Osteoblast (primary cell): ENCODE measurements around the gene RBM17. TPM values are rescaled to one million over a fixed set of nuclear protein-coding genes. Genes with fewer than 3 reads are reported as not detected.

Source experiments
- DNase-seq: peaks from one replicate; pipeline ENCODE4 v3.0.0; 2011; ENCODE audit warnings: low spot score, mixed read lengths; ENCODE audit not compliant: insufficient read length; ENCODE audit errors: missing footprints
- H2AFZ ChIP-seq: 2 replicates; pipeline ENCODE4 v1.6.0; 2011; ENCODE audit warnings: mild to moderate bottlenecking, low read length
- H3K27ac ChIP-seq: 2 replicates; pipeline ENCODE4 v1.5.1; 2011; ENCODE audit warnings: mild to moderate bottlenecking, low read depth, low read length, moderate library complexity
- H3K27me3 ChIP-seq: 2 replicates; pipeline ENCODE4 v1.6.0; 2012; ENCODE audit warnings: mild to moderate bottlenecking, control low read depth, inconsistent platforms, low read length, moderate library complexity; ENCODE audit not compliant: insufficient read depth
- H3K36me3 ChIP-seq: 2 replicates; pipeline ENCODE4 v1.5.1; 2011; ENCODE audit warnings: mild to moderate bottlenecking, low read length, control low read depth, moderate library complexity; ENCODE audit not compliant: insufficient read depth
- H3K4me1 ChIP-seq: 2 replicates; pipeline ENCODE4 v1.5.1; 2011; ENCODE audit warnings: mild to moderate bottlenecking, low read length, control low read depth, moderate library complexity; ENCODE audit not compliant: insufficient read depth
- H3K4me2 ChIP-seq: 2 replicates; pipeline ENCODE4 v1.6.0; 2011; ENCODE audit warnings: mild to moderate bottlenecking, low read length; ENCODE audit not compliant: insufficient read depth
- H3K4me3 ChIP-seq: fragments of 200-600 bp; sonication (generic); 3 replicates; pipeline ENCODE4 v1.5.1; 2012; ENCODE audit warnings: mild to moderate bottlenecking, low read length, inconsistent platforms; ENCODE audit not compliant: insufficient read depth
- H3K79me2 ChIP-seq: 2 replicates; pipeline ENCODE4 v1.6.0; 2012; ENCODE audit warnings: mild to moderate bottlenecking, low read length, control low read depth, inconsistent platforms; ENCODE audit not compliant: insufficient read depth
- H3K9me3 ChIP-seq: 2 replicates; pipeline ENCODE4 v1.5.1; 2011; ENCODE audit warnings: low read depth, low read length, control low read depth
- H4K20me1 ChIP-seq: 2 replicates; pipeline ENCODE4 v1.6.0; 2012; ENCODE audit warnings: mild to moderate bottlenecking, low read length, control low read depth; ENCODE audit not compliant: insufficient read depth
- CTCF ChIP-seq: IDR thresholded peaks from 2 replicates; pipeline ENCODE4 v1.5.1; 2011; ENCODE audit warnings: mild to moderate bottlenecking, low read depth, low read length, moderate library complexity; ENCODE audit errors: extremely low read depth
- total RNA-seq: library from RNA; depleted of rRNA; stranded (reverse); fragments of >200 nt; gene quantifications from 2 replicates; pipeline ENCODE4 v1.2.3, GENCODE V29; 2012

Gene RBM17
- total RNA-seq, 1 donor = 29.3 TPM

GRCh38 chr10:6083523-6084475 is 5.0 kb upstream of the RBM17 start:
- H4K20me1 ChIP-seq = no peaks in the 10 kb centered on the region
- no peak for DNase-seq
- H3K4me3 ChIP-seq = no peak overlapping the region
- no peaks in the 10 kb centered on the region for H3K79me2 ChIP-seq
- no peak overlapping the region for H3K27ac ChIP-seq
- peaks cover 19% of the 10 kb centered on the region for H3K27me3 ChIP-seq
- H3K9me3 ChIP-seq = no peaks in the 10 kb centered on the region
- peak overlapping the region; percentile 14 for H2AFZ ChIP-seq
- H3K4me1 ChIP-seq = peaks cover 18% of the 10 kb centered on the region
- H3K36me3 ChIP-seq = no peaks in the 10 kb centered on the region
- no peak for TF ChIP-seq CTCF
- peak overlapping the region; percentile 20 for H3K4me2 ChIP-seq

- peak overlapping the region; percentile 45 for H3K4me3 ChIP-seq
- peaks cover 28% of the 10 kb centered on the region for H3K4me1 ChIP-seq
- no peaks in the 10 kb centered on the region for H3K36me3 ChIP-seq
- H3K9me3 ChIP-seq = no peaks in the 10 kb centered on the region
- peaks cover 13% of the 10 kb centered on the region for H4K20me1 ChIP-seq
- DNase-seq = peak; percentile 89
- peak overlapping the region; percentile 78 for H2AFZ ChIP-seq
- no peak overlapping the region for H3K27ac ChIP-seq
- TF ChIP-seq CTCF = peak; percentile 91
- peaks cover 27% of the 10 kb centered on the region for H3K79me2 ChIP-seq
- peaks cover 19% of the 10 kb centered on the region for H3K27me3 ChIP-seq
- peak overlapping the region; percentile 62 for H3K4me2 ChIP-seq
Observed at GRCh38 chr10:6086375-6087233, 2.2 kb upstream of the RBM17 start.

- H4K20me1 ChIP-seq = peaks cover 17% of the 10 kb centered on the region
- H3K4me3 ChIP-seq = peak overlapping the region; percentile 92
- peak overlapping the region; percentile 82 for H2AFZ ChIP-seq
- DNase-seq = no peak
- H3K79me2 ChIP-seq = peaks cover 56% of the 10 kb centered on the region
- H3K4me1 ChIP-seq = peaks cover 16% of the 10 kb centered on the region
- H3K9me3 ChIP-seq = no peaks in the 10 kb centered on the region
- H3K4me2 ChIP-seq = peak overlapping the region; percentile 95
- peaks cover 4% of the 10 kb centered on the region for H3K27me3 ChIP-seq
- TF ChIP-seq CTCF = no peak
- H3K36me3 ChIP-seq = no peaks in the 10 kb centered on the region
- H3K27ac ChIP-seq = peak overlapping the region; percentile 81
Observed at GRCh38 chr10:6089334-6090219, 743 bp downstream of the RBM17 start.
